ENCODE data around the gene COL26A1.
A peak's percentile ranks its signal among the peaks of the same experiment; 100 is the strongest.
"Not testable (repeated sequence)": the region's sequence is repeated elsewhere in the genome, so short reads cannot be mapped to it uniquely, and the experiment has no call there.

The COL26A1 gene

GRCh38 chr7:101598422-101598985 is 235.8 kb downstream of the COL26A1 start:
- no peak for DNase-seq (ENCODE audit: low spot score)

- DNase-seq (ENCODE audit: low spot score), result no peak
Observed at GRCh38 chr7:101598986-101599771, 236.5 kb downstream of the COL26A1 start.

GRCh38 chr7:101599787-101600186 is 237.1 kb downstream of the COL26A1 start:
- no peak for DNase-seq (ENCODE audit: low spot score)

GRCh38 chr7:101602082-101602481 is 239.4 kb downstream of the COL26A1 start:
- no peak for DNase-seq (ENCODE audit: low spot score)

GRCh38 chr7:101602484-101603241 is 240.0 kb downstream of the COL26A1 start:
- peak; percentile 52 for DNase-seq (ENCODE audit: low spot score)

GRCh38 chr7:101604331-101604933 is 241.8 kb downstream of the COL26A1 start:
- DNase-seq (ENCODE audit: low spot score), result no peak

GRCh38 chr7:101604934-101605332 is 242.3 kb downstream of the COL26A1 start:
- not testable (repeated sequence) for DNase-seq (ENCODE audit: low spot score)

- DNase-seq (ENCODE audit: low spot score), result no peak
Observed at GRCh38 chr7:101605611-101606497, 243.2 kb downstream of the COL26A1 start.

GRCh38 chr7:101606498-101606923 is 243.8 kb downstream of the COL26A1 start:
- no peak for DNase-seq (ENCODE audit: low spot score)

Data from hematopoietic multipotent progenitor cell treated with erythropoietin and hydrocortisone succinate and interleukin-3 and kit ligand, for 17 days (in vitro differentiated cells).